ENCODE results near the gene IRF2BPL.

Gene IRF2BPL

GRCh38 chr14:76984787-76985375 lies 43.6 kb downstream of the IRF2BPL start:
- no peak for FAIRE-seq

GRCh38 chr14:76984297-76984696 lies 44.2 kb downstream of the IRF2BPL start:
- no peak for FAIRE-seq

DNA sequence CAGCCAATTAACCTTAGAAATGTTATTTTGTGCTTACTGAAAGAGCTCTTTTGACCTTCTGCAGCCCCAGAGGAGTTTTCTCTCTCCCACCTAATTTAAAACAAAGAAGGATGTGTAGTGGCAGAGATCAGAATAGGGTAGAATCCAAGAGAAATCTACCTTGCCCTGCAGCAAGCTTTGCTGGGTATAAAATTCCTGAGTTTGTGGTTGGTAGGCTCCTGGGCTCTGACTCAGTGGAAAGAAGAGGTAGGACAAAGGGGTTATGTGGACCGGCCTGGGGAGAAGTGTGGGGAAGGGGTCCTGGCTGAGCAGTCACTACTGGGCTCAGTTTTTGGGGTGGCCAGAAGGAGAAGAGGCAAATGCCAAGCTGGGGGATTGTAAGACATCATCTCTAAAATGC lies 46.8 kb downstream of the IRF2BPL start:
- FAIRE-seq, result no peak

DNA sequence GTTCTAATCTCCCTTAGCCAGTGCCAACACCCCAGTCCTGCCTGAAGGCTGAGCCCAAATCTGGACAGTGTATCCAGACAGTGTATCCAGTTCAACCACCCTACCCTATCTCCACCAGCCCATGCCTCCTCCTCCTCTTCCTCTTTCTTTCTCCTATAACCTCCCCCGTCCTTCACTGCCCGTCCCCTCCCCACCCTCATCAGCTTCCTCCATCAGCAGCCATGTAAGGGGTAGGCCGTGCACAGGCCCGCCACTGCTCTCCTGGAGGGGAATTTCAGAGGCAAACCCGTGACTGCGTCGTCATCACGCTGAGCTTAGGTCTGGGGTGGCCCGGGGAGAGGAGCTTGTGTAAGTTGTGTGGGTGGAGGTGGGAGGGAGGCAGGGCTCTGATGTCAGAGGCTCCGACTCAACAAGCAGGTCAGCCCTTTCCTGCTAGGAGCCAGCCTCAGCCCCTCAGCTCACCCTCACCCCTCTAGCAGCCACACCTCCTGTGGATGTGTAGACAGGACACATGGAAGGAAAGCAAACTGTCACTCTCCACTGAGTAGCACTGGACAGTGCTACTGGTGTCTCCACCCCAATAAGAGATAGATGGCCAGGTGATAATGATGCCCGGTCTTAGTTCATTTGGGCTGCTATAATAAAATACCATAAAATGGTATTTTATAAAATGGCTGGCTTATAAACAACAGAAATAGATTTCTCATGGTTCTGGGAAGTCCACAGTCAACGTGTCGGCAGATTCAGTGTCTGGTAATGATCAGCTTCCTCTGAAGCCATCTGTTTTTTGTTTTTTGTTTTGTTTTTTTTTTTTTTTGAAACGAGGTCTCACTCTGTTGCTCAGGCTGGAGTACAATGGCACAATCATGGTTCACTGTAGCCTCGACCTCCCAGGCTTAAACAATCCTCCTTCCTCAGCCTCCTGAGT lies 50.5 kb downstream of the IRF2BPL start:
- no peak for FAIRE-seq

GRCh38 chr14:76976240-76977005 lies 52.1 kb downstream of the IRF2BPL start:
- no peak for FAIRE-seq

DNA sequence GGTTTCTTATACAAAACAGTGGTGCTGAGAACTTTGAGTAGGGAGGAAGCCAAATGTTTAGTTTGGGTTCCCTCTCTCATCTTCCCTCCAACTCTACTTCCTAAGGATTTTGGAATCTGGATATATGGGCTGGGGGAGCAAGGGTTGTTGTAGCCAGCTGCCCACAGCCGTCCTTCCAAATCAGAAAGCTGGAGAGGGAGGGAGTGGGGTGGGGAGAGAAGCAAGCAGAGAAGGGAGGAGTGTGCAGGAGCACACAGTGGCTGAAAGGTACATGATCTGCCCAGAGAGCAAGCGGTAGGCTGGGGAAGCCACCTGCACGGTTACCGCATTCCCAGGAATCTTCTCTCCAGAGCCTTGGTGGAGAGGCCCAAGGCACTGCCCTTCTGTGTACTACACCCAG lies 52.7 kb downstream of the IRF2BPL start:
- FAIRE-seq, result no peak

- FAIRE-seq, result no peak
Measured at GRCh38 chr14:76975051-76975450, 53.5 kb downstream of the IRF2BPL start.

Measured in colon (tissue), 2 donors.